Activated T-helper 1 cell treated with Interleukin-2 at 50 U/mL for 16 hours (primary cell): ENCODE measurements around the gene KCNS1.
"Not testable (repeated sequence)": the region's sequence is repeated elsewhere in the genome, so short reads cannot be mapped to it uniquely, and the experiment has no call there.

Source experiments
- DNase-seq: peaks from one replicate; pipeline ENCODE4 v3.0.0-alpha.2; 2020; ENCODE audit warnings: low read depth

KCNS1 gene

GRCh38 chr20:45073221-45073620, 27.7 kb downstream of the KCNS1 start:
- no peak for DNase-seq

GRCh38 chr20:45072066-45072465, 28.9 kb downstream of the KCNS1 start:
- no peak for DNase-seq

GRCh38 chr20:45070932-45071632, 29.8 kb downstream of the KCNS1 start:
- DNase-seq, result no peak

- no peak for DNase-seq
Observed at GRCh38 chr20:45069261-45069660, 31.7 kb downstream of the KCNS1 start.

- DNase-seq, result no peak
Observed at GRCh38 chr20:45067558-45067957, 33.4 kb downstream of the KCNS1 start.

GRCh38 chr20:45067087-45067486, 33.8 kb downstream of the KCNS1 start:
- no peak for DNase-seq

- DNase-seq, result no peak
Observed at GRCh38 chr20:45066372-45066771, 34.6 kb downstream of the KCNS1 start.

- no peak for DNase-seq
Observed at GRCh38 chr20:45064812-45065211, 36.1 kb downstream of the KCNS1 start.

GRCh38 chr20:45063107-45063506, 37.8 kb downstream of the KCNS1 start:
- DNase-seq, result not testable (repeated sequence)

GRCh38 chr20:45061244-45061643, 39.7 kb downstream of the KCNS1 start:
- DNase-seq, result no peak

- no peak for DNase-seq
Observed at GRCh38 chr20:45060294-45060693, 40.6 kb downstream of the KCNS1 start.

GRCh38 chr20:45059022-45059728, 41.8 kb downstream of the KCNS1 start:
- no peak for DNase-seq

GRCh38 chr20:45058168-45058850, 42.6 kb downstream of the KCNS1 start:
- DNase-seq, result no peak

GRCh38 chr20:45056473-45057173, 44.3 kb downstream of the KCNS1 start:
- no peak for DNase-seq

GRCh38 chr20:45055056-45055455, 45.9 kb downstream of the KCNS1 start:
- no peak for DNase-seq

GRCh38 chr20:45053430-45054351, 47.2 kb downstream of the KCNS1 start:
- no peak for DNase-seq

GRCh38 chr20:45052698-45053429, 48.1 kb downstream of the KCNS1 start:
- no peak for DNase-seq

GRCh38 chr20:45051204-45052060, 49.5 kb downstream of the KCNS1 start:
- DNase-seq, result no peak

- no peak for DNase-seq
Observed at GRCh38 chr20:45049904-45050471, 50.9 kb downstream of the KCNS1 start.
